Dermis blood vessel endothelial cell (primary cell): Measurements from ENCODE around the gene RAB7A. TPM values are rescaled to one million over a fixed set of nuclear protein-coding genes. Genes with fewer than 3 reads are reported as not detected.

Experiments
- DNase-seq: peaks from one replicate; pipeline ENCODE4 v3.0.0; 2010
- total RNA-seq: library from RNA; depleted of rRNA; stranded (reverse); fragments of >200 nt; gene quantifications from 2 replicates; pipeline ENCODE4 v1.2.3, GENCODE V29; 2014

The RAB7A gene
- total RNA-seq, 1 donor from 2014 or later, result 30.1 TPM

- DNase-seq, result no peak
Observed at GRCh38 chr3:128858167-128858566, 132.2 kb downstream of the RAB7A start.

DNA sequence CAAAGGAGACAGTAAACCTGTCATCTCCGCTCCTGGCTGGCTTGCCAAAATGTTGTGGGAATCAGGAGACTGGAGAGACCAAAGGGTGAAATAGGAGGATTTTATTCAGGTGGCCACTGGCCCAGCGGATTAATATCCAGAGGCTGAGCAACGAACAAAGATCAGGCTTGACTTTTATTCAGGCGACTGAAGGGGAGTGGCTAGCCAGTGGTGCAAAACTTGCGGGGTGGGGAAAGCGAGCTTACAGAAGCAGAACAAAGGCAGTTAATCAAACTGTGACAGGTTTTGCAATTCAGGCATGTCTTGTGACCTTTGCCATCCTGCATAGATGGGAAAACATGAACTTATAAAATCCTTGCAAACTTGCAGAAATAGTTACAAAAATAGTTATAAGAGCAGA, 133.6 kb downstream of the RAB7A start:
- DNase-seq, result no peak

GRCh38 chr3:128861491-128861890, 135.5 kb downstream of the RAB7A start:
- no peak for DNase-seq

- DNase-seq, result peak; percentile 10
Observed at GRCh38 chr3:128863560-128863959, 137.6 kb downstream of the RAB7A start.

Other genes with a start within 250 kb of the RAB7A start
- 12.9 and 25.0 TPM in 2 replicates for gene GATA2, start 233.0 kb upstream of the RAB7A start, total RNA-seq
- gene RPN1, start 75.4 kb upstream of the RAB7A start, total RNA-seq, result 458 and 572 TPM in 2 replicates
- 47.5 and 51.4 TPM in 2 replicates for gene ACAD9, start 153.4 kb downstream of the RAB7A start, total RNA-seq